Adrenal gland (tissue), 5 donors: ENCODE measurements around the gene ARHGEF10L.
A peak's percentile ranks its signal among the peaks of the same experiment; 100 is the strongest.

Experiments
- POLR2A ChIP-seq, 2 donors: fragments of 450-650 bp; IDR thresholded peaks; one replicate each; pipeline ENCODE4 v1.6.1; 2017; ENCODE audit warnings: antibody characterized with exemption in 2 of 2, mild to moderate bottlenecking in 2 of 2, moderate library complexity in 1 of 2
- TF ChIP-seq, protein P1 (sequence below), 6 experiments: fragments of 450-650 bp in 4 of 6; fragments of 200-600 bp in 2 of 6; sonication (generic) in 1 of 6; IDR thresholded peaks; 1 replicate in 5 of 6; 2 replicates in 1 of 6; pipeline versions ENCODE4 v1.5.1 to v1.8.0; 2016 to 2021; ENCODE audit warnings: antibody characterized with exemption in 6 of 6, mild to moderate bottlenecking in 2 of 6, moderate library complexity in 1 of 6
- donor health status: DM: no; HTN: no; CAD: no.

DNA sequence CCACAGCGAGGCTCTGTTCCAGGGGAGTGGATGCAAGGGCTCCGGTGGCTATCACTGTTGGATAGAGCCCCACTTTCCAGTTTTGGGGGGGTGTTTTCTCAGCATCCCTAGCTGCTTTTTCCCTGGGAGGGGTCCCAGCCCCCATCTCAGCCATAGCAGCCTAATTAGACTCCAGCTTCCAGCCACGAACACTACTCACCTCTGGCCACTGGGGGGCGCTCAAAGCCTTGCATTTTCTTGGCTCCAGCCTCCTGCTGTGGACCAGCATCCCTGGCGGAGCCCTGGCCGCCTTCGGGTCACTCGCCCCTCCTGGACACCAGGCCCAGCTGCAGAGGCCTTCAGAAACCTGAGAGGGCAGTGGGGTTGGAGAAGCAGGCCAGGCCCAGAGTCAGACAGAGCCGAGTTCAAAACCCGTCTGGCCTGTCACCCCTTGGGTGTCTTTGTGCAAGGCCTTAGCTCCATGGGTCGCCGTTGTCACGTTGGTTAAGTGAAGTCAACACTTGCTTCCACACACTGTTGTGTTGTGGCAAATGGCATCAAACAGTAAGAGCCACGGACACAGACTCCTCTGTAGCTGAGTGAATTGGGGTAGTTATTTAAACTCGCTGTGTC is 122.2 kb downstream of the ARHGEF10L start:
- TF ChIP-seq, protein P1, sequence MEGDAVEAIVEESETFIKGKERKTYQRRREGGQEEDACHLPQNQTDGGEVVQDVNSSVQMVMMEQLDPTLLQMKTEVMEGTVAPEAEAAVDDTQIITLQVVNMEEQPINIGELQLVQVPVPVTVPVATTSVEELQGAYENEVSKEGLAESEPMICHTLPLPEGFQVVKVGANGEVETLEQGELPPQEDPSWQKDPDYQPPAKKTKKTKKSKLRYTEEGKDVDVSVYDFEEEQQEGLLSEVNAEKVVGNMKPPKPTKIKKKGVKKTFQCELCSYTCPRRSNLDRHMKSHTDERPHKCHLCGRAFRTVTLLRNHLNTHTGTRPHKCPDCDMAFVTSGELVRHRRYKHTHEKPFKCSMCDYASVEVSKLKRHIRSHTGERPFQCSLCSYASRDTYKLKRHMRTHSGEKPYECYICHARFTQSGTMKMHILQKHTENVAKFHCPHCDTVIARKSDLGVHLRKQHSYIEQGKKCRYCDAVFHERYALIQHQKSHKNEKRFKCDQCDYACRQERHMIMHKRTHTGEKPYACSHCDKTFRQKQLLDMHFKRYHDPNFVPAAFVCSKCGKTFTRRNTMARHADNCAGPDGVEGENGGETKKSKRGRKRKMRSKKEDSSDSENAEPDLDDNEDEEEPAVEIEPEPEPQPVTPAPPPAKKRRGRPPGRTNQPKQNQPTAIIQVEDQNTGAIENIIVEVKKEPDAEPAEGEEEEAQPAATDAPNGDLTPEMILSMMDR (IDR thresholded peaks at IDR 0.05), result peak; percentile 59 to 85 (median 82)
- no peak for TF ChIP-seq POLR2A (IDR thresholded peaks at IDR 0.05)
